Trophoblast cell (in vitro differentiated cells and primary cell): ENCODE data around the gene BTG4.

Source experiments
- DNase-seq, 2 donors: peaks; one replicate each; pipeline ENCODE4 v3.0.0-alpha.2; 2016
- H2AFZ ChIP-seq: 2 replicates; pipeline ENCODE4 v1.6.1; 2013; ENCODE audit warnings: low read length, moderate library complexity, mild to moderate bottlenecking; ENCODE audit not compliant: insufficient read depth, poor library complexity
- H2AK5ac ChIP-seq: 2 replicates; pipeline ENCODE4 v1.6.1; 2013; ENCODE audit warnings: mild to moderate bottlenecking, low read length
- H2BK120ac ChIP-seq: 2 replicates; pipeline ENCODE4 v1.6.1; 2013; ENCODE audit warnings: low read length, mild to moderate bottlenecking, moderate library complexity; ENCODE audit not compliant: insufficient read depth, poor library complexity
- H2BK12ac ChIP-seq: 2 replicates; pipeline ENCODE4 v1.6.1; 2013; ENCODE audit warnings: mild to moderate bottlenecking, low read length, moderate library complexity
- H2BK5ac ChIP-seq: 2 replicates; pipeline ENCODE4 v1.6.1; 2013; ENCODE audit warnings: low read length, low read depth, moderate library complexity, mild to moderate bottlenecking; ENCODE audit not compliant: poor library complexity
- H3K14ac ChIP-seq: 2 replicates; pipeline ENCODE4 v1.6.1; 2013; ENCODE audit warnings: mild to moderate bottlenecking, low read length
- H3K18ac ChIP-seq: 2 replicates; pipeline ENCODE4 v1.6.1; 2013; ENCODE audit warnings: mild to moderate bottlenecking, low read length
- H3K23ac ChIP-seq: 2 replicates; pipeline ENCODE4 v1.6.1; 2013; ENCODE audit warnings: low read length
- H3K27ac ChIP-seq: 2 replicates; pipeline ENCODE4 v1.5.1; 2013; ENCODE audit warnings: low read depth, mild to moderate bottlenecking, inconsistent platforms, low read length, moderate library complexity
- H3K27me3 ChIP-seq: 2 replicates; pipeline ENCODE4 v1.6.1; 2013; ENCODE audit warnings: inconsistent platforms, mild to moderate bottlenecking, low read length, moderate library complexity; ENCODE audit not compliant: insufficient read depth
- H3K36me3 ChIP-seq, 2 experiments: 1 replicate in 1 of 2; 2 replicates in 1 of 2; pipeline ENCODE4 v1.6.1; 2013; ENCODE audit warnings: low read length in 2 of 2, mild to moderate bottlenecking in 2 of 2, moderate library complexity in 1 of 2; ENCODE audit not compliant: insufficient read depth in 2 of 2, control insufficient read depth in 1 of 2
- H3K4ac ChIP-seq: 2 replicates; pipeline ENCODE4 v1.6.1; 2013; ENCODE audit warnings: low read depth, mild to moderate bottlenecking, low read length, moderate library complexity
- H3K4me1 ChIP-seq, 2 experiments: 1 replicate in 1 of 2; 2 replicates in 1 of 2; pipeline ENCODE4 v1.6.1; 2013; ENCODE audit warnings: low read length in 2 of 2, mild to moderate bottlenecking in 2 of 2, moderate library complexity in 1 of 2; ENCODE audit not compliant: insufficient read depth in 2 of 2, control insufficient read depth in 1 of 2
- H3K4me2 ChIP-seq: 2 replicates; pipeline ENCODE4 v1.6.1; 2013; ENCODE audit warnings: inconsistent platforms, mild to moderate bottlenecking, low read length, moderate library complexity
- H3K4me3 ChIP-seq: 2 replicates; pipeline ENCODE4 v1.5.1; 2013; ENCODE audit warnings: mild to moderate bottlenecking, low read depth, low read length, inconsistent platforms
- H3K79me1 ChIP-seq: one replicate; pipeline ENCODE4 v1.6.1; 2013; ENCODE audit warnings: low read length
- H3K79me2 ChIP-seq: 2 replicates; pipeline ENCODE4 v1.6.1; 2013; ENCODE audit warnings: low read length, mild to moderate bottlenecking; ENCODE audit not compliant: control insufficient read depth, insufficient read depth, poor library complexity
- H3K9ac ChIP-seq: 2 replicates; pipeline ENCODE4 v1.6.1; 2013; ENCODE audit warnings: mild to moderate bottlenecking, low read length
- H3K9me3 ChIP-seq: 2 replicates; pipeline ENCODE4 v1.6.1; 2013; ENCODE audit warnings: low read depth, mild to moderate bottlenecking, control low read depth, inconsistent platforms, low read length; ENCODE audit not compliant: insufficient read depth
- H4K12ac ChIP-seq: 2 replicates; pipeline ENCODE4 v1.6.1; 2013; ENCODE audit warnings: low read depth, mild to moderate bottlenecking, low read length, moderate library complexity
- H4K8ac ChIP-seq: 2 replicates; pipeline ENCODE4 v1.6.1; 2013; ENCODE audit warnings: low read depth, mild to moderate bottlenecking, low read length, moderate library complexity
- H4K91ac ChIP-seq: one replicate; pipeline ENCODE4 v1.6.1; 2013; ENCODE audit warnings: low read depth, mild to moderate bottlenecking, low read length, moderate library complexity
- WGBS: extraction: QIAGEN DNeasy Blood & Tissue Kit; methylation state at CpG from one replicate; pipeline ENCODE4 v1.1.7; 2013; ENCODE audit warnings: missing lambda C conversion rate; ENCODE audit not compliant: insufficient read length, insufficient coverage; ENCODE audit errors: extremely low coverage; 5-methylcytosine and 5-hydroxymethylcytosine counted together

BTG4 gene

GRCh38 chr11:111559800-111560464, 47.7 kb upstream of the BTG4 start:
- Histone ChIP-seq H4K12ac (no peak overlapping the region), H3K4me2 (no peak overlapping the region), H2AK5ac (no peak overlapping the region), H3K14ac (no peak overlapping the region), H2BK5ac (no peak overlapping the region), H3K4ac (no peak overlapping the region), H3K4me1 (no peaks in the 10 kb centered on the region), H4K91ac (no peak overlapping the region), H3K9ac (no peak overlapping the region), H3K79me2 (no peaks in the 10 kb centered on the region), H3K36me3 (peaks cover 19 to 47% of the 10 kb centered on the region in 2 experiments), H2BK12ac (no peak overlapping the region), H3K18ac (no peak overlapping the region), H2AFZ (no peak overlapping the region), H3K27me3 (no peaks in the 10 kb centered on the region), H3K9me3 (peaks cover 2% of the 10 kb centered on the region), H4K8ac (no peak overlapping the region), H3K27ac (no peak overlapping the region), H3K4me3 (no peak overlapping the region), H3K23ac (no peak overlapping the region), H3K79me1 (no peaks in the 10 kb centered on the region), H2BK120ac (no peak overlapping the region)
- no CpG with 5 or more reads among the region's 11 CpGs for WGBS
- DNase-seq, result no peak

GRCh38 chr11:111557425-111558111, 45.4 kb upstream of the BTG4 start:
- Histone ChIP-seq H2BK12ac (no peak overlapping the region), H3K9me3 (peaks cover 2% of the 10 kb centered on the region), H2AFZ (no peak overlapping the region), H3K4me1 (no peaks in the 10 kb centered on the region), H3K79me2 (no peaks in the 10 kb centered on the region), H2BK5ac (no peak overlapping the region), H3K14ac (no peak overlapping the region), H3K4me3 (no peak overlapping the region), H3K27ac (no peak overlapping the region), H4K8ac (no peak overlapping the region), H4K91ac (no peak overlapping the region), H3K9ac (no peak overlapping the region), H3K18ac (no peak overlapping the region), H3K4ac (no peak overlapping the region), H4K12ac (no peak overlapping the region), H3K23ac (no peak overlapping the region), H3K27me3 (no peaks in the 10 kb centered on the region), H2BK120ac (no peak overlapping the region), H3K4me2 (no peak overlapping the region), H2AK5ac (no peak overlapping the region), H3K36me3 (peaks cover 19 to 40% of the 10 kb centered on the region in 2 experiments), H3K79me1 (no peaks in the 10 kb centered on the region)
- peak; percentile 86 to 96 for DNase-seq
- WGBS, result no CpG with 5 or more reads among the region's 5 CpGs

- H3K36me3 ChIP-seq, result peaks cover 18 to 43% of the 10 kb centered on the region in 2 experiments
- no peaks in the 10 kb centered on the region for H3K27me3 ChIP-seq
- H3K27ac ChIP-seq, result no peak overlapping the region
- no peak overlapping the region for H2BK5ac ChIP-seq
- H3K4me3 ChIP-seq, result no peak overlapping the region
- H3K4me1 ChIP-seq, result no peaks in the 10 kb centered on the region
- no peak overlapping the region for H3K14ac ChIP-seq
- H2AFZ ChIP-seq, result no peak overlapping the region
- H3K18ac ChIP-seq, result no peak overlapping the region
- H4K91ac ChIP-seq, result no peak overlapping the region
- no peak overlapping the region for H2AK5ac ChIP-seq
- H3K4me2 ChIP-seq, result no peak overlapping the region
- no peak overlapping the region for H3K4ac ChIP-seq
- DNase-seq, result no peak
- H3K9ac ChIP-seq, result no peak overlapping the region
- no peak overlapping the region for H3K23ac ChIP-seq
- H2BK12ac ChIP-seq, result no peak overlapping the region
- no peaks in the 10 kb centered on the region for H3K79me2 ChIP-seq
- no peaks in the 10 kb centered on the region for H3K79me1 ChIP-seq
- no peak overlapping the region for H2BK120ac ChIP-seq
- no peak overlapping the region for H4K12ac ChIP-seq
- peaks cover 2% of the 10 kb centered on the region for H3K9me3 ChIP-seq
- no peak overlapping the region for H4K8ac ChIP-seq
Observed at GRCh38 chr11:111555255-111555654, 43.1 kb upstream of the BTG4 start.

GRCh38 chr11:111554532-111554931, 42.3 kb upstream of the BTG4 start:
- Histone ChIP-seq H3K23ac (no peak overlapping the region), H3K18ac (no peak overlapping the region), H3K9ac (no peak overlapping the region), H3K36me3 (peaks cover 13 to 38% of the 10 kb centered on the region in 2 experiments), H4K12ac (no peak overlapping the region), H3K14ac (no peak overlapping the region), H3K4me2 (no peak overlapping the region), H2BK5ac (no peak overlapping the region), H3K4ac (no peak overlapping the region), H3K4me3 (no peak overlapping the region), H2BK12ac (no peak overlapping the region), H4K8ac (no peak overlapping the region), H2AFZ (no peak overlapping the region), H2AK5ac (no peak overlapping the region), H4K91ac (no peak overlapping the region), H3K27me3 (no peaks in the 10 kb centered on the region), H3K79me1 (no peaks in the 10 kb centered on the region), H3K9me3 (peaks cover 2% of the 10 kb centered on the region), H2BK120ac (no peak overlapping the region), H3K79me2 (no peaks in the 10 kb centered on the region), H3K27ac (no peak overlapping the region), H3K4me1 (no peaks in the 10 kb centered on the region)
- peak in 1 of 2 donors; percentile 64 for DNase-seq
